HEK293 (cell line): ENCODE data around the gene PCSK5.

Experiments
- CTCF ChIA-PET: fragments of 350-600 bp; formaldehyde crosslinking; extraction: SDS; loops from one replicate; lab custom pipeline; 2021; ENCODE audit warnings: antibody characterized with exemption; lab: Yijun Ruan, JAX
- POLR2A ChIA-PET: fragments of 300-600 bp; formaldehyde crosslinking; extraction: SDS; loops from one replicate; lab custom pipeline; 2020; ENCODE audit warnings: antibody characterized with exemption, inconsistent platforms; lab: Yijun Ruan, JAX
- H3K27ac ChIP-seq: fragments of 200-500 bp; sonication (Bioruptor generic); 2 replicates; pipeline ENCODE4 v1.5.1; 2014; ENCODE audit warnings: low read depth, low read length, control low read depth, inconsistent platforms; ENCODE audit errors: extremely low read depth
- H3K36me3 ChIP-seq, 2 experiments: fragments of 200-500 bp in 1 of 2; sonication (Bioruptor generic) in 1 of 2; 1 replicate in 1 of 2; 2 replicates in 1 of 2; pipeline ENCODE4 v1.5.1; 2014 to 2017; ENCODE audit warnings: inconsistent platforms in 2 of 2, low read length in 2 of 2; ENCODE audit not compliant: control insufficient read depth in 2 of 2, insufficient read depth in 1 of 2
- H3K4me1 ChIP-seq: fragments of 200-500 bp; sonication (Bioruptor generic); 2 replicates; pipeline ENCODE4 v1.5.1; 2014; ENCODE audit warnings: mild to moderate bottlenecking, low read length, inconsistent platforms; ENCODE audit not compliant: control insufficient read depth, insufficient read depth
- H3K4me3 ChIP-seq: 2 replicates; pipeline ENCODE4 v1.5.1; 2011; ENCODE audit warnings: low read depth, mild to moderate bottlenecking, control low read depth, low read length, moderate library complexity
- H3K9me3 ChIP-seq: fragments of 200-500 bp; sonication (Bioruptor generic); 2 replicates; pipeline ENCODE4 v1.5.1; 2014; ENCODE audit warnings: low read depth, low read length, inconsistent platforms; ENCODE audit not compliant: control insufficient read depth, insufficient read depth
- BCL11B ChIP-seq: fragments of 450-650 bp; formaldehyde crosslinking; IDR thresholded peaks from 2 replicates; pipeline ENCODE4 v1.5.1; 2016; ENCODE audit warnings: low read depth, missing biosample characterization, missing genetic modification characterization
- GLI2 ChIP-seq: fragments of 450-650 bp; formaldehyde crosslinking; IDR thresholded peaks from 2 replicates; pipeline ENCODE4; 2017; ENCODE audit warnings: missing biosample characterization, missing genetic modification characterization, low read depth, borderline replicate concordance
- GLIS2 ChIP-seq: fragments of 450-650 bp; formaldehyde crosslinking; IDR thresholded peaks from 2 replicates; pipeline ENCODE4 v1.5.1; 2016; ENCODE audit warnings: missing biosample characterization, missing genetic modification characterization
- HOXD13 ChIP-seq: sonication (generic); formaldehyde crosslinking; IDR thresholded peaks from 2 replicates; pipeline ENCODE4 v1.8.0; 2022; ENCODE audit warnings: missing genetic modification reagents, borderline replicate concordance
- KLF1 ChIP-seq: fragments of 450-650 bp; formaldehyde crosslinking; IDR thresholded peaks from 2 replicates; pipeline ENCODE4 v1.5.1; 2016; ENCODE audit warnings: missing biosample characterization, missing genetic modification characterization
- KLF9 ChIP-seq: fragments of 450-650 bp; formaldehyde crosslinking; IDR thresholded peaks from 2 replicates; pipeline ENCODE4 v1.5.1; 2016; ENCODE audit warnings: missing biosample characterization, missing genetic modification characterization, low read depth
- SALL2 ChIP-seq: fragments of 450-650 bp; formaldehyde crosslinking; IDR thresholded peaks from 2 replicates; pipeline ENCODE4 v1.5.0; 2017; ENCODE audit warnings: missing biosample characterization, mild to moderate bottlenecking, missing genetic modification characterization, borderline replicate concordance
- SCRT1 ChIP-seq: fragments of 450-650 bp; formaldehyde crosslinking; IDR thresholded peaks from 2 replicates; pipeline ENCODE4 v1.5.1; 2016; ENCODE audit warnings: missing biosample characterization, missing genetic modification characterization, borderline replicate concordance
- SCRT2 ChIP-seq: fragments of 450-650 bp; formaldehyde crosslinking; IDR thresholded peaks from 2 replicates; pipeline ENCODE4 v1.5.1; 2016; ENCODE audit warnings: missing biosample characterization, missing genetic modification characterization
- TCF7L2 ChIP-seq: IDR thresholded peaks from 2 replicates; pipeline ENCODE4 v1.6.1; 2011; ENCODE audit warnings: low read depth, mild to moderate bottlenecking, inconsistent platforms, low read length, moderate library complexity, borderline replicate concordance
- YY2 ChIP-seq: fragments of 450-650 bp; formaldehyde crosslinking; IDR thresholded peaks from 2 replicates; pipeline ENCODE4 v1.5.1; 2016; ENCODE audit warnings: missing biosample characterization, missing genetic modification characterization
- ZBTB17 ChIP-seq: fragments of 450-650 bp; formaldehyde crosslinking; IDR thresholded peaks from 2 replicates; pipeline ENCODE4 v1.5.1; 2016; ENCODE audit warnings: missing biosample characterization, missing genetic modification characterization
- ZBTB21 ChIP-seq: fragments of 450-650 bp; formaldehyde crosslinking; IDR thresholded peaks from 2 replicates; pipeline ENCODE4 v1.5.1; 2017; ENCODE audit warnings: missing biosample characterization, missing genetic modification characterization
- ZIC2 ChIP-seq: fragments of 450-650 bp; formaldehyde crosslinking; IDR thresholded peaks from 2 replicates; pipeline ENCODE4 v1.5.1; 2016; ENCODE audit warnings: missing biosample characterization, missing genetic modification characterization
- ZNF112 ChIP-seq: fragments of 450-650 bp; formaldehyde crosslinking; IDR thresholded peaks from 2 replicates; pipeline ENCODE4 v1.5.0; 2017; ENCODE audit warnings: missing biosample characterization, missing genetic modification characterization
- ZNF133 ChIP-seq: fragments of 450-650 bp; formaldehyde crosslinking; IDR thresholded peaks from 2 replicates; pipeline ENCODE4 v1.5.1; 2016; ENCODE audit warnings: missing biosample characterization, missing genetic modification characterization
- ZNF211 ChIP-seq: fragments of 450-650 bp; formaldehyde crosslinking; IDR thresholded peaks from 2 replicates; pipeline ENCODE4 v1.5.1; 2016; ENCODE audit warnings: low read depth, missing biosample characterization, missing genetic modification characterization
- ZNF221 ChIP-seq: fragments of 450-650 bp; formaldehyde crosslinking; IDR thresholded peaks from 2 replicates; pipeline ENCODE4 v1.5.1; 2017; ENCODE audit warnings: missing biosample characterization, missing genetic modification characterization, borderline replicate concordance
- ZNF302 ChIP-seq: fragments of 450-650 bp; formaldehyde crosslinking; IDR thresholded peaks from 2 replicates; pipeline ENCODE4 v1.5.1; 2016; ENCODE audit warnings: missing biosample characterization, missing genetic modification characterization, low read depth
- ZNF311 ChIP-seq: fragments of 450-650 bp; formaldehyde crosslinking; IDR thresholded peaks from 2 replicates; pipeline ENCODE4 v1.5.1; 2017; ENCODE audit warnings: missing biosample characterization, missing genetic modification characterization, borderline replicate concordance
- ZNF341 ChIP-seq: fragments of 450-650 bp; formaldehyde crosslinking; IDR thresholded peaks from 2 replicates; pipeline ENCODE4; 2016; ENCODE audit warnings: low read depth, missing biosample characterization, missing genetic modification characterization
- ZNF391 ChIP-seq: fragments of 450-650 bp; formaldehyde crosslinking; IDR thresholded peaks from 2 replicates; pipeline ENCODE4 v1.5.1; 2016; ENCODE audit warnings: low read depth, missing biosample characterization, missing genetic modification characterization, borderline replicate concordance
- ZNF394 ChIP-seq: fragments of 450-650 bp; formaldehyde crosslinking; IDR thresholded peaks from 2 replicates; pipeline ENCODE4 v1.5.1; 2016; ENCODE audit warnings: missing biosample characterization, missing genetic modification characterization, mild to moderate bottlenecking, moderate library complexity, borderline replicate concordance
- ZNF48 ChIP-seq: fragments of 450-650 bp; formaldehyde crosslinking; IDR thresholded peaks from 2 replicates; pipeline ENCODE4 v1.5.1; 2016; ENCODE audit warnings: missing biosample characterization, missing genetic modification characterization
- ZNF488 ChIP-seq: fragments of 450-650 bp; formaldehyde crosslinking; IDR thresholded peaks from 2 replicates; pipeline ENCODE4 v1.5.1; 2016; ENCODE audit warnings: missing biosample characterization, missing genetic modification characterization
- ZNF544 ChIP-seq: fragments of 450-650 bp; formaldehyde crosslinking; IDR thresholded peaks from 2 replicates; pipeline ENCODE4 v1.5.0; 2017; ENCODE audit warnings: missing biosample characterization, missing genetic modification characterization
- ZNF548 ChIP-seq: fragments of 450-650 bp; formaldehyde crosslinking; IDR thresholded peaks from 2 replicates; pipeline ENCODE4 v1.5.1; 2016; ENCODE audit warnings: missing biosample characterization, missing genetic modification characterization
- ZNF571 ChIP-seq: fragments of 450-650 bp; formaldehyde crosslinking; IDR thresholded peaks from 2 replicates; pipeline ENCODE4 v1.5.0; 2017; ENCODE audit warnings: missing biosample characterization, missing genetic modification characterization
- ZNF639 ChIP-seq: fragments of 450-650 bp; formaldehyde crosslinking; IDR thresholded peaks from 2 replicates; pipeline ENCODE4 v1.5.1; 2016; ENCODE audit warnings: missing biosample characterization, missing genetic modification characterization
- ZNF677 ChIP-seq: fragments of 450-650 bp; IDR thresholded peaks from 2 replicates; pipeline ENCODE4 v1.5.0; 2018; ENCODE audit warnings: missing biosample characterization, mild to moderate bottlenecking, missing genetic modification characterization, moderate library complexity
- ZNF704 ChIP-seq: fragments of 450-650 bp; formaldehyde crosslinking; IDR thresholded peaks from 2 replicates; pipeline ENCODE4 v1.5.1; 2016; ENCODE audit warnings: missing biosample characterization, missing genetic modification characterization
- ZNF768 ChIP-seq: fragments of 450-650 bp; formaldehyde crosslinking; IDR thresholded peaks from 2 replicates; pipeline ENCODE4 v1.5.1; 2018; ENCODE audit warnings: missing biosample characterization, mild to moderate bottlenecking, missing genetic modification characterization
- ZNF776 ChIP-seq: fragments of 450-650 bp; formaldehyde crosslinking; IDR thresholded peaks from 2 replicates; pipeline ENCODE4 v1.5.0; 2017; ENCODE audit warnings: missing biosample characterization, missing genetic modification characterization, borderline replicate concordance
- ZNF830 ChIP-seq: fragments of 450-650 bp; IDR thresholded peaks from 2 replicates; pipeline ENCODE4 v1.5.0; 2018; ENCODE audit warnings: missing biosample characterization, missing genetic modification characterization, low read depth, mild to moderate bottlenecking, moderate library complexity
- ZSCAN23 ChIP-seq: fragments of 450-650 bp; formaldehyde crosslinking; IDR thresholded peaks from 2 replicates; pipeline ENCODE4 v1.5.1; 2016; ENCODE audit warnings: missing biosample characterization, missing genetic modification characterization
- ZXDB ChIP-seq: fragments of 450-650 bp; formaldehyde crosslinking; IDR thresholded peaks from 2 replicates; pipeline ENCODE4 v1.5.1; 2016; ENCODE audit warnings: missing biosample characterization, missing genetic modification characterization

Gene PCSK5

GRCh38 chr9:75880618-75881017, 9.9 kb upstream of the PCSK5 start:
- ChIA-PET POLR2A (interaction anchor here (3.1 kb wide), 1 partner anchor 9 kb away, joined by 14 read pairs; the partner anchor contains the start of gene PCSK5), CTCF (interaction anchor here (1.1 to 4.2 kb wide), 2 partner anchors 14 kb away, joined by 6 to 15 read pairs; no protein-coding TSS in a partner anchor)
- Histone ChIP-seq H3K36me3 (no peaks in the 10 kb centered on the region), H3K9me3 (no peaks in the 10 kb centered on the region), H3K27ac (no peak overlapping the region), H3K4me1 (no peaks in the 10 kb centered on the region), H3K4me3 (no peak overlapping the region)
- TF ChIP-seq SCRT1 (tag by site-specific recombination) = no peak
- TF ChIP-seq ZNF341 (tag by site-specific recombination) = no peak
- no peak for TF ChIP-seq ZNF221 (tag by site-specific recombination)
- no peak for TF ChIP-seq ZNF112 (tag by site-specific recombination)
- no peak for TF ChIP-seq ZNF677
- TF ChIP-seq ZNF391 (tag by site-specific recombination) = no peak
- no peak for TF ChIP-seq KLF9 (tag by site-specific recombination)
- no peak for TF ChIP-seq SALL2 (tag by site-specific recombination)
- no peak for TF ChIP-seq GLIS2 (tag by site-specific recombination)
- TF ChIP-seq SCRT2 = no peak
- TF ChIP-seq BCL11B = no peak
- TF ChIP-seq ZNF639 = no peak
- no peak for TF ChIP-seq ZNF830 (tag by site-specific recombination)
- TF ChIP-seq ZNF768 (tag by site-specific recombination) = no peak
- TF ChIP-seq ZNF548 (tag by site-specific recombination) = no peak
- no peak for TF ChIP-seq KLF1 (tag by site-specific recombination)
- TF ChIP-seq HOXD13 (CRISPR knock-in tag) = no peak
- TF ChIP-seq ZNF704 (tag by site-specific recombination) = no peak
- TF ChIP-seq ZNF211 = no peak

- CTCF ChIA-PET = interaction anchor here (0.6 to 1.1 kb wide), 2 partner anchors 15 to 27 kb away, joined by 3 to 6 read pairs; no protein-coding TSS in a partner anchor
Measured at GRCh38 chr9:75881761-75882160, 8.7 kb upstream of the PCSK5 start.

GRCh38 chr9:75885652-75886051, 4.8 kb upstream of the PCSK5 start:
- POLR2A ChIA-PET = interaction anchor here (0.5 kb wide), 1 partner anchor 367 kb away, joined by 6 read pairs; no protein-coding TSS in a partner anchor
- TF ChIP-seq GLI2 (no peak), ZXDB (tag by site-specific recombination) (no peak), ZIC2 (tag by site-specific recombination) (no peak), ZBTB21 (tag by site-specific recombination) (no peak), ZNF488 (no peak), YY2 (no peak), ZSCAN23 (tag by site-specific recombination) (no peak), TCF7L2 (no peak), ZNF302 (no peak), ZNF544 (tag by site-specific recombination) (no peak), ZNF48 (no peak), ZBTB17 (tag by site-specific recombination) (no peak)

More at GRCh38 chr9:75881761-75882160, 8.7 kb upstream of the PCSK5 start:
- Histone ChIP-seq H3K4me1 (no peaks in the 10 kb centered on the region), H3K27ac (no peak overlapping the region), H3K4me3 (no peak overlapping the region), H3K9me3 (no peaks in the 10 kb centered on the region), H3K36me3 (no peaks in the 10 kb centered on the region)
- POLR2A ChIA-PET = interaction anchor here (3.1 kb wide), 1 partner anchor 8 kb away, joined by 14 read pairs; the partner anchor contains the start of gene PCSK5
- TF ChIP-seq ZNF133 (tag by site-specific recombination) (no peak), ZNF571 (tag by site-specific recombination) (no peak), ZNF776 (tag by site-specific recombination) (no peak), ZNF394 (tag by site-specific recombination) (no peak), ZNF311 (no peak)

More at GRCh38 chr9:75885652-75886051, 4.8 kb upstream of the PCSK5 start:
- H3K9me3 ChIP-seq = no peaks in the 10 kb centered on the region
- CTCF ChIA-PET = interaction anchor here (0.6 kb wide), 1 partner anchor 106 kb away, joined by 3 read pairs; no protein-coding TSS in a partner anchor
- no peak overlapping the region for H3K27ac ChIP-seq
- H3K4me1 ChIP-seq = no peaks in the 10 kb centered on the region
- H3K36me3 ChIP-seq = no peaks in the 10 kb centered on the region
- no peak overlapping the region for H3K4me3 ChIP-seq
